ENCODE measurements around the gene TSC22D4.

The TSC22D4 gene

DNA sequence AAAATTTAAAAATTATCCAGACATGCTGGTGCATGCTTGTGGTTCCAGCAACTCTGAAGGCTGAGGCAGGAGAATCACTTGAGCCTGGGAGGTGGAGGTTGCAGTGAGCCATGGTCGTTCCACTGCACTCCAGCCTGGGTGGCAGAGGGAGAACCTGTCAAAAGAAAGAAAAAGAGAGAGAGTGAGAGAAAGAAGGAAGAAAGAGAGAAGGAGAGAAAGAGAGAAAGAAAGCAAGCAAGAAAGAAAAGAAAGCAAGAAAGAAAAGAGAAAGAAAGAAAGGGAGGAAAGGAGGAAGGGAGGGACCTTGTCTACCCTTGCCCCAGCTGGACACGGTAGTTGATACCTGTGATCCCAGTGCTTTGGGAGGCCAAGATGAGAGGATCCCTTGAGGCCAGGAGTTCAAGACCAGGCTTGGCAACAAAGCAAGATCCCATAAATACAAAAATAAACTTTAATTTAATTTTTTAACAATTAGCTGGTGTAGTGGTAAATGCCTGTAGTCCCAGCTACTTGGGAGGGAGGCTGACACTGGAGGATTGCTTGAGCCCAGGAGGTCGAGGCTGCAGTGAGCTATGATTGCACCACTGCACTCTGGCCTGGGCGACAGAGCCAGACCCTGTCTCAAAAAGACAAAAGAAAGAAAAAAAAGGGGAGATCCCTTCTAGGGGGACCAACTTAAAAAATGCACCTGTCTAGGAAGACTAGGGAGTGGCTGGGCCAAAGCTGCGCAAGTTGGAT is 13.9 kb upstream of the TSC22D4 start:
- DNase-seq = no peak

DNA sequence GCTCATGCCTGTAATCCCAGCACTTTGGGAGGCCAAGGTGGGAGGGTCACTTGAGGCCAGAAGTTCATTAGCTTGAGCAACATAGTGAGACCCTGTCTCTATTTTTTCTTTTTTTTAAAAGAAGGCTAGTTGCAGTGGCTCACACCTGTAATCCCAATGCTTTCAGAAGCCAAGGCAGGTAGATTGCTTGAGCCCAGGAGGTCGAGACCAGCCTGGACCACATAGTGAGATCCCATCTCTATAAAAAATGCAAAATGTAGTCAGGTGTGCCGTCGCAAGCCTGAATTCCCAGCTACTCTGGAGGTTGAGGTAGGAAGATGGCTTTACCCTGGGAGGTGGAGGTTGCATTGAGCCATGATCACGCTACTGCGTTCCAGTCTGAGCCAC is 12.2 kb upstream of the TSC22D4 start:
- DNase-seq = no peak

DNA sequence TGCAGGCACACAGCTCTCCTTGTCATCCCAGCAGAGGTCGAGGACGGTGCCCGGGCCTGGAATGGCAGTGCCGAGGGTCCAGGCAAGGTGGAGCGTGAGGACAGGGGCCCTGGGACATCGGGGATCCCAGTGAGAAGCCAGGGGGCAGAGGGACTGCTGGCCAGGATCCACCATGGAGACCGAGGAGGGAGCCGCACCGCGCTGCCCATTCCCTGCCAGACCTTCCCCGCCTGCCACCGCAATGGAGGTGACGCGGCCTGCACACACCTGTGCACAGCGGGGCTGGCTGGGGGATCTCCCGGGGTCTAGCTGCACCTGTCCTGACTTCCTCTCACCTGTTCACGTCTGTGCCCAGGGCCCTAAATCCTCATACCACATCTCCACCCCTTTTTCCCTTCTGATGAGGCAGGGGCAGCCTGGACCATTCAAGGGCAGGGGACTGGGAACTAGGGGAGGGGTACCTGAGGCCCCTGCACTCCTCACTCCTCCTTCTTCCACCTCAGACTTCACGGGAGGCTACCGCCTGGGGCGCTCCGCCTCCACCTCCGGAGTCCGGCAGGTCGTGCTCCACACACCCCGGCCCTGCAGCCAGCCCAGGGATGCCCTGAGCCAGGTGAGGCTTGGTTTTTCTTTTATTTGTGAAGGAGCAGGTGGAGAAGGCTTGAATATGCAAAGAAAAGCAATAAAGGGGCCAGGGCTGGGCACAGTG is 11.6 kb upstream of the TSC22D4 start:
- no peak for DNase-seq

DNA sequence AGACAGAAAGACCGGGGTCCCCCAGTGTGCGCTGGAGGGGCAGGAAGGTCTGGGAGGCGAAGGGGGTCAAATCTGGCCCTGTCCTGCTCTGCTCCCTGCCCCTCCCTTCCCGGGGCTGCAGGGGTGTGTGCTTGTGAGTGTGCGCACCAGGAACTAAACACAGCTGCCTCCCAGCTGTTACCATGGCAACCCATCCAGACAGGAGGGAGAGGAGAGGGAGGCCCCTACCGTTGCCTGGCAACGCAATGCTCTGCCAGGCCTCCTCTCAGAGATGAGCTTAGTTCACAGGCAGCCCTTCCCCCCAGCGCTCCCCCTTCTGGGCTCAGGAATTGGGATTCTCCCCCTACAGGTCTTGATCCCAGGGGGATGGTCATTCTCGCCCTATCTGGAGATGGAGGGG is 10.8 kb upstream of the TSC22D4 start:
- DNase-seq = peak; percentile 96

DNA sequence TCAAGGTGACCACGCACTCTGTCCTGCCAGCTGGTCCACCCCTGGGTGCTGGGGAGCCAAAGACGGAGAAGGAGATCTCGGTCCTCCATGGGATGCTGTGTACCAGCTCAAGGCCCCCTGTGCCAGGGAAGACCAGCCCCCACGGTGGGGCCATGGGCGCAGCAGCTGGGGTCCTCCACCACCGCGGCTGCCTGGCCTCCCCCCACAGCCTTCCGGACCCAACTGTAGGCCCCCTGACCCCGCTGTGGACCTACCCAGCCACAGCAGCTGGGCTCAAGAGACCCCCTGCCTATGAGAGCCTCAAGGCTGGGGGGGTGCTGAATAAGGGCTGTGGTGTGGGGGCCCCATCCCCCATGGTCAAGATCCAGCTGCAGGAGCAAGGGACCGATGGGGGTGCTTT is 10.1 kb upstream of the TSC22D4 start:
- no peak for DNase-seq

DNA sequence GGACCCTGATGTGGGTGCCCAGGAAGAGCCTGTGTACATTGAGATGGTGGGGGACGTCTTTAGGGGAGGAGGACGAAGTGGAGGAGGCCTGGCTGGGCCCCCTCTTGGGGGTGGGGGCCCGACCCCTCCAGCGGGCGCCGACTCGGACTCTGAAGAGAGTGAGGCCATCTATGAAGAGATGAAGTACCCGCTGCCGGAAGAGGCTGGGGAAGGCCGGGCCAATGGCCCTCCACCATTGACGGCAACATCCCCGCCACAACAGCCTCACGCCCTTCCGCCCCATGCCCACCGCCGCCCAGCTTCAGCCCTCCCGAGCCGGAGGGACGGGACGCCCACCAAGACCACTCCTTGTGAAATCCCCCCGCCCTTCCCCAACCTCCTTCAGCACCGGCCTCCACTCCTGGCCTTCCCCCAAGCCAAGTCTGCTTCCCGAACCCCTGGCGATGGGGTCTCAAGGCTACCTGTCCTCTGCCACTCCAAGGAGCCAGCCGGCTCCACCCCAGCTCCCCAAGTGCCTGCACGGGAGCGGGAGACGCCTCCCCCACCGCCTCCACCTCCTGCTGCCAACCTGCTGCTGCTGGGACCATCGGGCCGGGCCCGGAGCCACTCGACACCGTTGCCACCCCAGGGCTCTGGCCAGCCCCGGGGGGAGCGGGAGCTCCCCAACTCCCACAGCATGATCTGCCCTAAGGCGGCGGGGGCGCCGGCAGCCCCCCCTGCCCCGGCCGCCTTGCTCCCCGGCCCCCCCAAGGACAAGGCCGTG is 9.5 kb upstream of the TSC22D4 start:
- DNase-seq = no peak

DNA sequence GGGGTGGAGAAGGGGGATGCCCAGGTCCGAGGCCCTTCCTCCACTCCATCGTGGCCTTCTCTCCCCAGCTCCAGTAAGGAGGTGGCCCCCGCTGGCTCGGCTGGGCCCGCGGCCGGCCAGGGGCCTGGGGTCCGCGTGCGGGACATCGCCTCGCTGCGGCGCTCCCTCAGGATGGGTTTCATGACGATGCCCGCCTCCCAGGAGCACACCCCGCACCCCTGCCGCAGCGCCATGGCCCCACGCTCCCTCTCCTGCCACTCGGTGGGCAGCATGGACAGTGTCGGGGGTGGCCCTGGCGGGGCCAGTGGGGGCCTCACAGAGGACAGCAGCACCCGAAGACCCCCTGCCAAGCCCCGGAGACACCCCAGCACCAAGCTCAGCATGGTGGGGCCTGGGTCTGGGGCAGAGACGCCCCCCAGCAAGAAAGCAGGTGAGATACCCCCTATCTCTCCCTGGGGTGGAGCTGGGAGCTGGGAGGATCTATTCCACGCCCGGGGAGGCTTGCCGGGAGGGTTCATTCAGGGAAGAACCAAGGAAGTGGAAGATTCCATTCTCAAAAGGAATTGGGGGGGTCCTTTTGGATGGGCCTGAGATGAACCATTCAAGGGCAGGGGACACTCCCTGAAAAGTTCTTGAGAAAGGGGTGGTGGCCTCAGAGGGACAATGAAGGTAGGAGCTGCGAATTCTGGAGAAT is 7.9 kb upstream of the TSC22D4 start:
- DNase-seq = peak; percentile 22

DNA sequence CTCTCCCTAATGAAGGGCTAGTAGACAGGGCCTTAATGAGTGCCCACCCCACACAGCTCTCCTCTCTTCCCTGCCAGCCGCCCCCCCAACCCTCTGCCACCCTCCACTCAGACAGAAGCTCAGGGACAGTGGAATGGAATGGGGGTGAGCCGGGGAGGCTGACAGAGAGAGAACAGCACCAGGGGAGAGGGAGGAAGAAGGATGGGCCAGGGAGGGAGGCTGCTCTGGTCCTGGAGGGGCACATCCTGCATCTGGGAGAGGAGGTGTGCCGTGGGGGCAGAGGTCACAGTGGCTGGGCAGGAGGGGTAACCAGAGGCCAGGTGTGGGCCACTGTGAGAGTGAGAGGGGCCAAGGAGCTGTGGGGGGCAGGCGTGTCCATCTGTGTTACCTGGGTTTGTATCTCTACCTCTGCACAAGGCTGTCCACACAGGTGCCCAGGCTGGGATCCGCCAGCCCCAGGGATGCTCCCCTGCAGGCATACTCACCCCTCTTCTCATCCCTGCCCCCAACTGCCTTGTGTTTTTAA is 7.2 kb upstream of the TSC22D4 start:
- no peak for DNase-seq

DNA sequence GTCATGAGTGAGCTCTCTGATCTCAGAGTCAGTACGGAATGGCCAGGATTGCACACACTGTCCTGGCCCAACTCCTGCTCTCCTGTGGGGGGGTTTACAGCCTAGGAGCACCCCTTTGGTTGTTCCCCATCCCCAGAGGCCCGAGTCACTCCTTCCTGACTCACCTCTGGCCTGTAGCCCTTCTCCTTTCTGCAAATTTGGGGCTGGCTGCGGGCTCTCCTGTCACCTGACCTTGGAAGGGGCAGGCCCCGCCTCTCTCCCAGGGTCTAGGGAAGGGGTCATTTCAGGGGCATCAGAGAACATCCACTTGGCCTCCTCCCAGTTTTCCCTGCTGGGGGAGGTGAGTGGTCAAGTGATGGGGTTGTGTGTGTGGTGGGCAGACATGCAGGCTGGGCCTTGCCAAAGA is 6.5 kb upstream of the TSC22D4 start:
- DNase-seq = no peak

DNA sequence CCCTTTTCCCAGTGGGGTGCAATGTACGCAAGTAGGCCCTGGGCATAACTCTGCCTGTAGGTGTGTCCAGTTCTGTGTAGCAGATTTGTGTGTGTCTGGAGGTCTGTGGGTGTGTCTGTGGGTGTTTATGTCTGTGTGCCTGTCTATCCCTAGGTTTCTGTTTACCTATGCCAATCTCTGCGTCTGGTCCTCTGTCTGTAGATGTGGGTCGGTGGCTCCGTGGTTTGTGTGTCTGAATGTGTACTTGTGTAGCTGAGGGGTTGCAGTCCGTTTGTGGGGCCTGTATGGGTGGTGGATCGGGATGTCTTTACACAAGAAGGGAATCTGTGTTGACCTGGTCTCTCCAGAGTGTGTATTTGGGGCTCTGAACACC is 5.6 kb upstream of the TSC22D4 start:
- DNase-seq = no peak

DNA sequence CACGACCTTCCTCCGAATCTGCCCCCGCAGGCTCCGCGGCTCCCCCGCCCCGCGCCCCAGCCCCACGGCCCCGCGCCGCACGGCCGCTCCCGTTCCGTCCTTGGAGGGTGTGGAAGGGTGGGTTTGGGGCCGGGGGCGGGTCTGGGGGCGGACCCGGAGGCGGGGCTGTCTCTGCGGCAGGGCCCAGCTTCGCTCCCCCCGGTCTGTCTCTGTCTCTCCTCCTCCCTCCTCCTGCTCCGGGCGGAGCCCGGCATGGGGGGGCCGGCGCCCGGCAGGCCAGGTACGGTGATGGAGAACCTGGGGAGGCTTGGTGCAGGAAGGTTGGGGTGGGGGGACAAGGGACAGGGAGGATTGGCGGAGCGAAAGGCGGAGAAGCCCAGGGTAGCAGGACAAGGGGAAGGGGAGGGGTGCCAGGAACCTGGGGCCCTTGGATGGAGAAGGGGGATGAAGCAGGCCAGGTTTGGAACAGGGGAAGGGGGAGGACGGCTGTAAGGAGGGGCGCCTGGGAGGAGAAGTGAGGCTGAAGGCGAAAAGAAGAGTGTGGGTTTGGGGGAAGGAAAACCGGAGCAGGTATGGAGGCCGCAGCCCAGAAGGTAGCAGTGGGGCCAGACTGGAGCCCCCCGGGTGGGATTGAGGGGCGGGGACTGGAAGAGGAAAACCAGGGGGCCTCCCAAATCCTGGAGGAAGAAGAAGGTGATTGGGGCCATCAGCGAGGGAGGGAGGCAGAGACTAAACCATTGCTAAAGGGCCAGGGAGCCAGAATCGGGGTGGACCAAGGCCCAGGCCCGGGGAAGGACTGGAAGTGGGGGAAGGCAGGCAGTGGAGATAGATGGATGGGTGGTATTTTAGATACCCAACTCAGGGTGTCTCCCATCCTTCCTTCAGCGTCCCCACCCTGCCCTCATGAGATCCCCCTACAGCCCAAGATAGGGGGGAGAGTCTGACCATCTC is 5.0 kb upstream of the TSC22D4 start, which contains the start of gene NYAP1:
Gene NYAP1, plus strand, starts transcription at position 206 of the 951 bp plus-strand sequence. CDS start 1,385 bp downstream, outside the sequence.
- DNase-seq = peak; percentile 20

DNA sequence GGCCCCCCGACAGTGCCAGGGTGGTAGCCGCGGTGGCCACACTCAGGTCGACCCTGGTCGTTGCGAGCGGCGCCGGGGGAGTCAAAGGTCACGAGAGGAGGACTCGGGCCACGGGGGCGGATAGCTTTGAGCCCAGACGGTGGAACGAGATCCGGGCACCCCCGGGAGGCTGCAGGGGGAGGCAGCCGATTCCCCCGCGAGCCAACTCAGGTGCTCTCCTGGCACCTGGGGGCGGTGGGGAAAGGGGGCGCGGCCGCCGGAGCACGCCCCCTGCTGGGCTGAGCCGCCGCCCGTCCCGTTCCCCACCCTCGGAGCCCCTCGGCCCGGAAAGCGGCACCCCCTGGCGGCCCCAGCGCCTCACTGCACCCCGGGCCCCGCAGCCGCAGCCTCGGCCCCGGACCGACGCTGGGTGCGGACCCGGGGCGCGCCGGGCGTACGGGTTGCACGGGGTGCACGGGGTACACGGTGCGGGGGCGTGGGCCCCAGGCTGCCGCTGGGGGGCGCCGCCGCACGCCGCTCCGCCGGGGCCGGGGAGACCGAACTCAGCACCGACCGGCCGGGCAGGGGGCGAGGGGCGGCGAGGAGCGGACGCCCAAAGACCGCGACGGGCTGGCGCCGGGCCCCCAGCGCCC is 4.2 kb upstream of the TSC22D4 start:
- peak; percentile 39 for DNase-seq

DNA sequence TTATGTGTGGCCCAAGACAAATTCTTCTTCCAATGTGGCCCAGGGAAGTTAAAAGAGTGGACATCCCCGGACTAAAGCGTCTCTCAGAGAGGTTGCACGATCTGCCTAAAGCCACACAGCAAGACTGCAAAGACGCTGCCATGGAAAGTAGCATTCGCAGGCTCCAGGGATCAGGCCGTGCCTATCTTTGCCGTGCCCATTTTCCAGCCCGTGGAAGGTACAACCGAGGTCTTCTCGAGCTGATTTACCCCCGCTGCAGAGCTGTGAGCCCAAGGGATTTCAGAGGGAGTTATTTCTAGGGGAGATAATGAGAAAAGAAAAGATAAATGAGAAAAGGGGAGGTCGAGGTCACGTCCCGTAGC is 3.7 kb upstream of the TSC22D4 start:
- DNase-seq = no peak

DNA sequence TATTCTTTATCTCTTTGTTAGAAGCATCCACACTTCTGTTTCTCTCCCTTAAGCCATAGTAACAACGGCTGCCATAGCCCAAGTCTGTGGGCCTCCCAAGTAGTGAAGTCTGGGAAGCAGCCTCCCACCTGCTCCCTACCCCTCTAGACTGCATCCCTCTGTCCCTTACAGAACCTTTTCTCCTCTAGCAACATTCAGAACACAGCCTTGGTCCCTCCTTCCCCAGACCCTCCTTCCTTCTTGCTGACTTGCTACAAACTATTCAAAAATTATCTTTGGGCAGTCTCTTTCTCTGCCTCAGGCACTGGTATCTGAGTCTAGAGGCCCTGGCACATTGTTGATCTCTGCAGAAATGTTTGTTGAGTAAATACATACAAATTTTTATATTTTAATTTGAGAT is 2.5 kb upstream of the TSC22D4 start:
- DNase-seq = no peak

DNA sequence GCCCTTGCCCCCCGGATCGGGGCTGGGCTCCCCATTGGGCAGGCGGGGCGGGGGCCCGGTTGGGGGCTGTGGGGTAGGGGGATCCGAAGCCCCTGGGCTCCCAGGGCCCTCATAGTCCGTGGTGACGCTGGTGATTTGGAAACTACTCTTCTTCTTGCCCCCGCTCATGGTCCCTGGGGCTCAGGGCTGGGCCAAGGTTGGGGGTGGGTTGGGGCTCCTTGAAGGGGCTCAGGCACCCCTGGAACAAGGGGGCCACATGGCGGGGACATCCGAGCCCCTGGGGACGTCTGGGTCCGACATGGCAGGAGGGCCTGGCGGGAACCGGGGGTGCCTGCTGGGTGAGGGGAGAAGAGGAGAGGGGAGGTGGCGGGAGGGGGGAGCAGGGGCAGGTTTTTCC is 1.1 kb downstream of the TSC22D4 start:
- no peak for DNase-seq

DNA sequence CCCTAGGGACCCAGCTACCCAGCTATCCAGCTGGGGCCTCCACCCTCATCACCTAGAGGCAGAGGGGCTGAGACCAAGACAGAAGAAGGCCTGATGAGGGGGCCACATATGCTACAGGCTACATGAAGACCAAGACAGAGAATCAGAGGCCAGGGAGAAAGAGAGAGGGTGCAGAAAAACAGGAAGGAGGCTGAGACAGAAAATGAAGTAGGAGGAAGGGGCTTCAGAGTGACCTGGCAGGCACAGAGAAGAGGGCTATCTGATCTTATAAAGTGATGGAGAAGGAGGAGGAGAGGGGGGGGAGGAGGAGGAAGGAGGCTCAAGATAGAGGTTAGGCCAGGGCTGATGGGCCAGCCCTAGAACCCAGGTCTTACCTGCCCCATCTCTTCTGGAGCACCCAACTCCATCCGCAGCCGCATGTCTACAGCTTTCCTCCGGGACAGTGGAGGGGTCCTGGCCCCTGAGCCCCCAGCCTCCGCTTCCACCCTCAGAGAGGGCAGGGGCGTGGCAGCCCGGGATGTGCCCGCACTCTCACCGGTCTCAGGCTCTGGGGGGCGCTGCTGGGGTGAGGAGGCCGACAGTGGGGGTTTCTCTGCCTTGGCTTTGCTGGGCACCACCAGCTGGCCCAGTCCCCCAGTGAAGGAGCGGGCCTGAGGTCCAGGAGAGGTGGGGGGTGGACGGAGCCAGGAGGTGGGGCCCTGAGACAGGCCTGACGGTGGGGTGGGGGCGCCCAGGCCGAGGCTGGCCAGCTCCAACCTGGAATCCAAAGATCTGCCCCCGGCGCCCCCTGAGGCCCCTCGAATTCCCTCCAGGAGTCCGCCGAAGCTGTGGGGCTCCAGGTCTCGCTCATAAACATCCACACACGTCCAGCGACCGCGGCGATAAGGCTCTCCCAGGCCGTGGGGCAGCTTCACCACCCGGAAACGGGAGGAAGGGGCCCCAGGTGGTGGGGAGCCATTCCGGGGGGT is 1.8 kb downstream of the TSC22D4 start:
- no peak for DNase-seq

DNA sequence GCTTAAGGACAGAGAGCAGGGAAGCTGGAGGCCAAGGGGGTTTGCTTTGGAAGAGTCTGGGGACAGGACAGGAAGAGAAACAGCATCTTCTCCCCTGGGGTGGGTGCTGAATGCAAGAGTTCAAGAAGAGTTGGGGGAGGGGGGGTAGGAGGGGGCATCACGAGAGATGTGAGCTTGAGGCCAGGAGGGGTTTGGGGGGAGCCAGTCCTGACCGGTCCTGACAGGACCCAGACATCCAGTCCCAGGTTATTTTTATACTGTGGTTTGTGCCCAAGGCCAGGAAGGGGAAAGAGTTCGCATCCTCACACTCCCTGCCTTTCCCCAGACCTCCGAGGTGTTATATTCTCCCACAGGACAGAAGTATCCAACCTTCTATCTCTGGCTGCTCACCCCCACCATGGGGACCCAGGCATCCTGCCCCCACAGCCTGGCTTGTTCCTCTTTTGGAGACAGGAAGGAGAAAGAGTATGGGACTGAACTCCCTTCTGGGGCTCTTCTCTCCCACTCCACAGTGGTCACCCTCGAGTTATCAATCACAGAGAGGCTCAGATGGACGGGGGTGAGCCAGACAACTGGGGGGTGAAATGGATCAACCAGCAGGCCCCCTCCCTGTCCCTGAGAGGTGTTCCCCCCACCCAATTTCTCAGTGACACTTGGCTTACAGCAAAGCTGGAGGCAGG is 2.8 kb downstream of the TSC22D4 start:
- DNase-seq = no peak

DNA sequence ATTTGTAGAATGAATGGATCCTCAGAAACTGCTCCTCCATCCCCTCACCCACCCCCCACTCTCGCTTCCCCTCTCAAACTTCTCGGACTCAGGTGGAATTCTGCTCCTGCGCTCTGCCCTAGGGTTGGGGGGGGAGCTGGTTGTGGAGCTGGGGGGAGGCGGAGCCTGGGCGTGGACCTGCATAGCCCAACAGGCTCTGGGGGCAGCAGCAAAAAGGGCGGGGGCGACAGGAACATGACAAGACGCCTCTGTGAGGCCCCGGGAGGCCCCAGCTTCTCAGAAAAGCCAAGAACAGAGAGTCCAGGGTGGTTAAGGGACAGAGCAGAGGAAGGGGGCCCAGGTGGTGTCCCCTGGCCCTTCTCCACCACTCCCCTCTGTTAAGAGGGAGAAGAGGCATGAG is 3.5 kb downstream of the TSC22D4 start:
- no peak for DNase-seq

DNA sequence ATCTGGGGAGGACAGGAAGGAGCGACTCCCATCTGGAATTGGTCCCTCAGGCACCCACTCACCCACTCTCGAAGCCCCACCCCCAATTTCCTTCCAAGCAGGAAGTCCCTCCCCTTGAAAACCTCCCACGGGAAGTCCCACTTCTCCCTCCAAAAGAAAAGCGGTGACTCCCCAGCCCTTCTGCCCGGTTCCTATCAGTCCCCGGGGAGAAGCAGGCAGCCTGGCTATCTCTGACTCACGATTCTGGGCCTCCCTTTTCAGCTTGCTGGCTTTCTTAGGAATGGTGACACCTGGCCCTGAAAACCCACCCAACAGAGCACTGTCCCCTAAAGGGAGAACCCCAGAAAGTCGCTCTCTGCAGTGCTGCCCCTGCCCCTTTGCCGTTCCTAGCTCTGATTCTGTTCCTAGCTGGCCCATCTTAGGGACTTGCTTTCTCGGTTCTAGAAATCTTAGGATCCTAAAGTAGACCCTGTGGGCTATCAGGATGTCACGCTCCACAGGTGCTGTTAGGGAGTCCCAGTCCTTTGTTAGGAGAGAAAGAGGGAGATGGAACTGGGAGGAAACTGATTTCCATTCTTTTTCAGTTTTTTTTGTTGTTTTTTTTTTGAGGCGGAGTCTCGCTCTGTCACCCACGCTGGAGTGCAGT is 6.0 kb downstream of the TSC22D4 start:
- no peak for DNase-seq

Data from NCI-H526 treated with DMSO at 0.1 percent for 48 hours (cell line).